HG03521 (cell line): ENCODE results near the gene ASTL.

ENCODE experiments used
- ATAC-seq: cut with Tn5 transposase; IDR thresholded peaks from one replicate; pipeline ENCODE4 v1.9.1; 2021; ENCODE audit warnings: mild to moderate bottlenecking, moderate library complexity; ENCODE audit not compliant: unreplicated experiment

The ASTL gene

GRCh38 chr2:96131152-96131812 lies 7.0 kb downstream of the ASTL start:
- no peak for ATAC-seq

- ATAC-seq: no peak
These were observed 7.8 kb downstream of the ASTL start for GRCh38 chr2:96130483-96130882.

GRCh38 chr2:96129528-96130120 lies 8.7 kb downstream of the ASTL start:
- ATAC-seq: no peak

- ATAC-seq: no peak
These were observed 9.8 kb downstream of the ASTL start for GRCh38 chr2:96128456-96128855.

- no peak for ATAC-seq
These were observed 13.7 kb downstream of the ASTL start for GRCh38 chr2:96124406-96125265.

- no peak for ATAC-seq
These were observed 14.4 kb downstream of the ASTL start for GRCh38 chr2:96123936-96124335.

GRCh38 chr2:96123290-96123689 lies 15.0 kb downstream of the ASTL start:
- ATAC-seq: no peak

GRCh38 chr2:96122391-96122790 lies 15.9 kb downstream of the ASTL start:
- no peak for ATAC-seq

- no peak for ATAC-seq
These were observed 16.9 kb downstream of the ASTL start for GRCh38 chr2:96121414-96121813.

GRCh38 chr2:96120991-96121390 lies 17.3 kb downstream of the ASTL start:
- ATAC-seq: no peak

- ATAC-seq: no peak
These were observed 18.1 kb downstream of the ASTL start for GRCh38 chr2:96120091-96120720.

- ATAC-seq: no peak
These were observed 18.9 kb downstream of the ASTL start for GRCh38 chr2:96119389-96119751.

- no peak for ATAC-seq
These were observed 19.5 kb downstream of the ASTL start for GRCh38 chr2:96118698-96119388.

- no peak for ATAC-seq
These were observed 20.4 kb downstream of the ASTL start for GRCh38 chr2:96117701-96118588.

GRCh38 chr2:96116879-96117533 lies 21.3 kb downstream of the ASTL start:
- peak; percentile 64 for ATAC-seq

- peak; percentile 29 for ATAC-seq
These were observed 21.9 kb downstream of the ASTL start, which contains the start of gene ADRA2B for GRCh38 chr2:96116424-96116878. TSS of gene ADRA2B (minus strand) at chr2:96116571. CDS start at chr2:96116149, 422 bp downstream.

GRCh38 chr2:96115631-96116423 lies 22.5 kb downstream of the ASTL start:
- no peak for ATAC-seq

GRCh38 chr2:96114903-96115581 lies 23.3 kb downstream of the ASTL start:
- no peak for ATAC-seq
